ENCODE results near the gene ACSBG1.

DNA sequence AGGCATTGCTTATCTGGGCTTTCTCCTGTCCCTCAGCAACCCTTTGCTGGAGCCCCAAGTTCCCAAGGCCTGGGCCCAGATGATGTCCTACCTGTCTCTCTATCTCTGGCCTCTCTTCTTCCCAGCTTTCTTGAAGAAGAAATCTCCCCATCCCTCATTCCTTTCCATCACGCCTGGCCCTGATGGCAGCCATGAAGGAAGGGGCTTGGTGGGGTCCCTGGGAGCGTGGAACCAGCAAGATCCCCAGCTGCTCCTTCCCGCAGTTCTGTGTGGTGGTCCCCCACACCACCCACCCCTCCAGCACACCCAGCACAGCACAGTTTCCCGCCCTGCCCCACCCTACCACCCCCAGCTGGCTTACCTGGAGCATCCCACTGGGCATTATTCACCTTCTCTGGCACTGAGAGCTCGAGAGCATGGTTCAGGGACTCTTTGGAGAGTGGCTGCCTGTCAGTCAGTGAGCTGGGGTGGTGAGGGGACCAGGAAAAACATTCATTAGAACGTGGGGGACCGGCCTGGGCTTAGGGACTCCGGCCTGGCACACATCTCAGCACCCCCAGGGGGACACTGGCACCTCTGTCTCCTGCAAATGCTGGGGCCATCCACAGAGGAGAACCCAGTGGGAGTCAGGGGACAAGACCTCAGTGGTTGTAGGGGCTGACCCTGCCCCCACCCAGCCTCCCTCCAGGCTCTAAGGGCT is 26.6 kb downstream of the ACSBG1 start:
- TF ChIP-seq, protein P1, sequence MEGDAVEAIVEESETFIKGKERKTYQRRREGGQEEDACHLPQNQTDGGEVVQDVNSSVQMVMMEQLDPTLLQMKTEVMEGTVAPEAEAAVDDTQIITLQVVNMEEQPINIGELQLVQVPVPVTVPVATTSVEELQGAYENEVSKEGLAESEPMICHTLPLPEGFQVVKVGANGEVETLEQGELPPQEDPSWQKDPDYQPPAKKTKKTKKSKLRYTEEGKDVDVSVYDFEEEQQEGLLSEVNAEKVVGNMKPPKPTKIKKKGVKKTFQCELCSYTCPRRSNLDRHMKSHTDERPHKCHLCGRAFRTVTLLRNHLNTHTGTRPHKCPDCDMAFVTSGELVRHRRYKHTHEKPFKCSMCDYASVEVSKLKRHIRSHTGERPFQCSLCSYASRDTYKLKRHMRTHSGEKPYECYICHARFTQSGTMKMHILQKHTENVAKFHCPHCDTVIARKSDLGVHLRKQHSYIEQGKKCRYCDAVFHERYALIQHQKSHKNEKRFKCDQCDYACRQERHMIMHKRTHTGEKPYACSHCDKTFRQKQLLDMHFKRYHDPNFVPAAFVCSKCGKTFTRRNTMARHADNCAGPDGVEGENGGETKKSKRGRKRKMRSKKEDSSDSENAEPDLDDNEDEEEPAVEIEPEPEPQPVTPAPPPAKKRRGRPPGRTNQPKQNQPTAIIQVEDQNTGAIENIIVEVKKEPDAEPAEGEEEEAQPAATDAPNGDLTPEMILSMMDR (IDR thresholded peaks at IDR 0.05): no peak
- no peak for TF ChIP-seq POLR2AphosphoS5 (IDR thresholded peaks at IDR 0.05)
